ENCODE data around the gene TAF8. TPM values are rescaled to one million over a fixed set of nuclear protein-coding genes. Genes with fewer than 3 reads are reported as not detected.

TAF8 gene
- total RNA-seq, 1 donor from 2014 or later: 26.0 TPM

DNA sequence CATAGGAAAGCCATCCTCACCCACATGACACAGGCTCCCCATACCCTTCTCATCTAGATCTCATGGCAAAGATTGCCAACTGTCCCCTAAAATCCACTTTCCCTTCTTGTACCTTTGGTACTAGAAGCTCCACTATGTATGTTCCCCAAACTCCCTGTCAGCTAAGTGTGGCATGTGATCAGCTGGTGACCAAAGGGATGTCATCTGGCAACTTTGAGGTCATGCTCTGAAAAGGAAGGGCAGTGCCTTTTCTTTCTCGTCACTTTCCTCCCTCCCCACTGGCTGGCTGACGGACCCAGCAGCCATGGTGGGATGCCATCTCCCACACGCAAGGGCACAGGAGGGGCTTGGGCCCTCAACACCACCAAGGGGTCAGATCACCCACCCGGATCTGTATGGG is 23.8 kb upstream of the TAF8 start:
- peaks cover 5 to 7% of the 10 kb centered on the region in 2 donors for H3K36me3 ChIP-seq
- TF ChIP-seq, protein P1, sequence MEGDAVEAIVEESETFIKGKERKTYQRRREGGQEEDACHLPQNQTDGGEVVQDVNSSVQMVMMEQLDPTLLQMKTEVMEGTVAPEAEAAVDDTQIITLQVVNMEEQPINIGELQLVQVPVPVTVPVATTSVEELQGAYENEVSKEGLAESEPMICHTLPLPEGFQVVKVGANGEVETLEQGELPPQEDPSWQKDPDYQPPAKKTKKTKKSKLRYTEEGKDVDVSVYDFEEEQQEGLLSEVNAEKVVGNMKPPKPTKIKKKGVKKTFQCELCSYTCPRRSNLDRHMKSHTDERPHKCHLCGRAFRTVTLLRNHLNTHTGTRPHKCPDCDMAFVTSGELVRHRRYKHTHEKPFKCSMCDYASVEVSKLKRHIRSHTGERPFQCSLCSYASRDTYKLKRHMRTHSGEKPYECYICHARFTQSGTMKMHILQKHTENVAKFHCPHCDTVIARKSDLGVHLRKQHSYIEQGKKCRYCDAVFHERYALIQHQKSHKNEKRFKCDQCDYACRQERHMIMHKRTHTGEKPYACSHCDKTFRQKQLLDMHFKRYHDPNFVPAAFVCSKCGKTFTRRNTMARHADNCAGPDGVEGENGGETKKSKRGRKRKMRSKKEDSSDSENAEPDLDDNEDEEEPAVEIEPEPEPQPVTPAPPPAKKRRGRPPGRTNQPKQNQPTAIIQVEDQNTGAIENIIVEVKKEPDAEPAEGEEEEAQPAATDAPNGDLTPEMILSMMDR (IDR thresholded peaks at IDR 0.05): no peak
- H3K27me3 ChIP-seq: no peaks in the 10 kb centered on the region
- H3K27ac ChIP-seq: no peak overlapping the region
- intact Hi-C loops (cut with DNase I): no loop called here
- no peak for DNase-seq (ENCODE audit: low spot score in 2 of 2)
- peaks cover 0 to 7% of the 10 kb centered on the region in 2 donors for H3K4me1 ChIP-seq
- no peaks in the 10 kb centered on the region for H3K9me3 ChIP-seq
- H3K4me3 ChIP-seq: no peak overlapping the region

- intact Hi-C loops (cut with DNase I): no loop called here
- no peak for DNase-seq (ENCODE audit: low spot score in 2 of 2)
- H3K9me3 ChIP-seq: no peaks in the 10 kb centered on the region
These were observed 21.9 kb upstream of the TAF8 start for GRCh38 chr6:42028234-42029061.

GRCh38 chr6:42029062-42029685 is 21.1 kb upstream of the TAF8 start:
- Histone ChIP-seq H3K27ac (no peak overlapping the region), H3K4me3 (no peak overlapping the region), H3K9me3 (no peaks in the 10 kb centered on the region), H3K36me3 (peaks cover 5 to 7% of the 10 kb centered on the region in 2 donors), H3K27me3 (no peaks in the 10 kb centered on the region), H3K4me1 (peaks cover 0 to 7% of the 10 kb centered on the region in 2 donors)
- intact Hi-C loops (cut with DNase I): no loop called here
- DNase-seq (ENCODE audit: low spot score in 2 of 2): no peak
- TF ChIP-seq, protein P1 (IDR thresholded peaks at IDR 0.05): no peak

More at GRCh38 chr6:42028234-42029061, 21.9 kb upstream of the TAF8 start:
- Histone ChIP-seq H3K27ac (no peak overlapping the region), H3K4me1 (peaks cover 0 to 7% of the 10 kb centered on the region in 2 donors), H3K27me3 (no peaks in the 10 kb centered on the region), H3K36me3 (peaks cover 5 to 7% of the 10 kb centered on the region in 2 donors), H3K4me3 (no peak overlapping the region)
- TF ChIP-seq, protein P1 (IDR thresholded peaks at IDR 0.05): no peak

DNA sequence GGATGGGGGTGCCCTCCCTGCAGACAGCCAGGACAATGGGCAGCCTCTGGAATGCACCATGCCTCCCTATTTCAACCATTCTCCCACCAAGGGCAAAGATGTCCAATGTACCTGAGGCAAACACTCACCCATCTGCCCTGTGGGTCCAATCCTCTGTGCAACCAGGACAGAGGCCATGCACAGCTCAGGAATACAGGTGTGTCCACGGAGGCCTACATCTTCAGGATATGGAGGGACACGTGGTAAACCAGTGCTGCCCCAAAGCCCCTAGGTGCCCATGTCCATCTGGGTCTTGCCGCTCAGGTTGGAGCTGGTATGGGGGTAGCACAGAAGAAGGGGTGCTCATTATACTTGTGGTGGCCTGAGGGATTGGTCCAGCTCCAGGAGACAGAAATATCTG is 20.4 kb upstream of the TAF8 start:
- intact Hi-C loops (cut with DNase I): no loop called here
- H3K36me3 ChIP-seq: peaks cover 5 to 7% of the 10 kb centered on the region in 2 donors
- H3K9me3 ChIP-seq: no peaks in the 10 kb centered on the region
- no peak for DNase-seq (ENCODE audit: low spot score in 2 of 2)
- H3K4me3 ChIP-seq: no peak overlapping the region
- no peak overlapping the region for H3K27ac ChIP-seq
- peaks cover 0 to 7% of the 10 kb centered on the region in 2 donors for H3K4me1 ChIP-seq
- TF ChIP-seq, protein P1 (IDR thresholded peaks at IDR 0.05): no peak
- no peaks in the 10 kb centered on the region for H3K27me3 ChIP-seq

DNA sequence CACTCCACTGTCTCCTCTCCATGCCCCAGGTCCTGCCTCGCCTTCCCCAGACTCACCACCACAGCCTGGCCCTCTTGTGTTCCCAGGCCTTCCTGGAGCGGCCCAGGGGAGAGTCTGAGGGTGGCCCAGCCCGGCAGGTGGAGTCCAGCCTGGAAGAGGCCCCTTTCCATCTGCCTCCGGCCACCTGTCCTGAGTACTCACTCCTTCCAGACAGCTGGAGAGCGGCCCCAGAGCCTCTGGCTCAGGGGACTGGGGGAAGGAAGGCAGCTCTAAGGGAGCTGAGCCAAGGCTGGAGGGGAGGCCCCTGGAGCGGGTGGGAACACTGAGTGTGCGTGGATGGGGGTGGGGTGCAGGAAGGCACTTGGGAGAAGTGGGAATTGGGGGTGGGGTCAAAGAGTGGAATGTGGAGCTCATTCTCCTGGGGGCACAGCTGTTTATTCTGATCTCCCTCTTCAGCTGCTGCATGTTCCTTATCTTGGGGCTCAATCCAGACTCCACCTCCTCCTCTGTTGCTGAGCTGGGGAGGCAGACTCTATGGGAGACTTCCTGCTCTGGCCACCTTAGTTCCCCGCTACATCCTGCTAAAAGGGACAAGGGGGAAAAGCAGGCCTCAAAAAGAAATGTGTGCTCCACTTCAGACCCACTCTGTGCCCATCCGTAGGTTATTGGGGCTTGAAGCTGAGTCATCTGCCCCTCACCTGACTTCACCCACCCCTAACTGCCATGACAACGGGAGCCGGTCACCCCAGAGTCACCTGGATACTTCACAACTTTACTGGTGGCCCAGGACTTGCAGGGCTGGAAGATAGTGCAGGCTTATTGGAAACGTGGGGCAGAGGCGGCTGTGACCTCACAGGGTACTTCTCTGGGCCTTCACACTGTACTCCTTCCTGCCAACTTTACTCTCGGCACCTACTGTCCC is 19.5 kb upstream of the TAF8 start:
- intact Hi-C loops (cut with DNase I): no loop called here
- Histone ChIP-seq H3K4me3 (no peak overlapping the region), H3K9me3 (no peaks in the 10 kb centered on the region), H3K4me1 (peaks cover 0 to 7% of the 10 kb centered on the region in 2 donors), H3K27ac (no peak overlapping the region), H3K36me3 (peaks cover 5 to 7% of the 10 kb centered on the region in 2 donors), H3K27me3 (no peaks in the 10 kb centered on the region)
- no peak for DNase-seq (ENCODE audit: low spot score in 2 of 2)
- TF ChIP-seq, protein P1 (IDR thresholded peaks at IDR 0.05): no peak
